ENCODE results near the gene NOS3.
"Not testable (repeated sequence)": the region's sequence is repeated elsewhere in the genome, so short reads cannot be mapped to it uniquely, and the experiment has no call there.

NOS3 gene

GRCh38 chr7:151000897-151001495 is 10.2 kb downstream of the NOS3 start:
- no peak for DNase-seq (ENCODE audit: low spot score)

GRCh38 chr7:151001546-151001945 is 10.7 kb downstream of the NOS3 start:
- no peak for DNase-seq (ENCODE audit: low spot score)

- DNase-seq (ENCODE audit: low spot score): no peak
Observed at GRCh38 chr7:151003572-151003971, 12.8 kb downstream of the NOS3 start.

GRCh38 chr7:151005566-151005965 is 14.7 kb downstream of the NOS3 start:
- no peak for DNase-seq (ENCODE audit: low spot score)

- no peak for DNase-seq (ENCODE audit: low spot score)
Observed at GRCh38 chr7:151006590-151007300, 15.9 kb downstream of the NOS3 start.

GRCh38 chr7:151007469-151007898 is 16.7 kb downstream of the NOS3 start:
- DNase-seq (ENCODE audit: low spot score): no peak

- peak; percentile 53 for DNase-seq (ENCODE audit: low spot score)
Observed at GRCh38 chr7:151008143-151008510, 17.3 kb downstream of the NOS3 start.

- peak; percentile 90 for DNase-seq (ENCODE audit: low spot score)
Observed at GRCh38 chr7:151008511-151009323, 17.9 kb downstream of the NOS3 start.

- DNase-seq (ENCODE audit: low spot score): no peak
Observed at GRCh38 chr7:151009327-151010036, 18.7 kb downstream of the NOS3 start.

- DNase-seq (ENCODE audit: low spot score): no peak
Observed at GRCh38 chr7:151010037-151010306, 19.2 kb downstream of the NOS3 start.

- no peak for DNase-seq (ENCODE audit: low spot score)
Observed at GRCh38 chr7:151010307-151011096, 19.7 kb downstream of the NOS3 start.

- DNase-seq (ENCODE audit: low spot score): peak; percentile 39
Observed at GRCh38 chr7:151011097-151011409, 20.2 kb downstream of the NOS3 start.

GRCh38 chr7:151011616-151012015 is 20.8 kb downstream of the NOS3 start:
- DNase-seq (ENCODE audit: low spot score): not testable (repeated sequence)

GRCh38 chr7:151012031-151012692 is 21.3 kb downstream of the NOS3 start:
- DNase-seq (ENCODE audit: low spot score): no peak

GRCh38 chr7:151012911-151013347 is 22.1 kb downstream of the NOS3 start:
- DNase-seq (ENCODE audit: low spot score): no peak

- DNase-seq (ENCODE audit: low spot score): no peak
Observed at GRCh38 chr7:151013356-151013732, 22.5 kb downstream of the NOS3 start.

- peak; percentile 95 for DNase-seq (ENCODE audit: low spot score)
Observed at GRCh38 chr7:151013733-151014497, 23.1 kb downstream of the NOS3 start.

- peak; percentile 56 for DNase-seq (ENCODE audit: low spot score)
Observed at GRCh38 chr7:151014950-151015349, 24.1 kb downstream of the NOS3 start.

GRCh38 chr7:151015967-151016366 is 25.1 kb downstream of the NOS3 start:
- DNase-seq (ENCODE audit: low spot score): no peak

- DNase-seq (ENCODE audit: low spot score): no peak
Observed at GRCh38 chr7:151016505-151016904, 25.7 kb downstream of the NOS3 start.

- no peak for DNase-seq (ENCODE audit: low spot score)
Observed at GRCh38 chr7:151016942-151017341, 26.1 kb downstream of the NOS3 start.
